ENCODE measurements around the gene SLC30A1. TPM values are rescaled to one million over a fixed set of nuclear protein-coding genes. Genes with fewer than 3 reads are reported as not detected.

Gene SLC30A1
- total RNA-seq, 2 experiments from 2014 or later = 3.5 to 3.9 TPM

GRCh38 chr1:211532088-211532444 lies 46.9 kb downstream of the SLC30A1 start:
- POLR2A ChIA-PET = no interaction called here

GRCh38 chr1:211531194-211532087 lies 47.5 kb downstream of the SLC30A1 start:
- no peak overlapping the region for H3K27ac Mint-ChIP-seq
- intact Hi-C loops (cut with micrococcal nuclease) = no loop called here
- no peak for DNase-seq
- H3K36me3 Mint-ChIP-seq = no peaks in the 10 kb centered on the region
- peaks cover 10% of the 10 kb centered on the region for H3K4me1 Mint-ChIP-seq (ENCODE audit: low read depth)
- no peak overlapping the region for H3K4me3 Mint-ChIP-seq
- no peaks in the 10 kb centered on the region for H3K9me3 Mint-ChIP-seq
- ChIA-PET CTCF (no interaction called here), POLR2A (no interaction called here)
- peaks cover 2% of the 10 kb centered on the region for H3K27me3 Mint-ChIP-seq

More at GRCh38 chr1:211532088-211532444, 46.9 kb downstream of the SLC30A1 start:
- H3K4me1 Mint-ChIP-seq (ENCODE audit: low read depth) = peaks cover 7% of the 10 kb centered on the region
- no peaks in the 10 kb centered on the region for H3K9me3 Mint-ChIP-seq
- no peak overlapping the region for H3K27ac Mint-ChIP-seq
- intact Hi-C loops (cut with micrococcal nuclease) = no loop called here
- DNase-seq = no peak
- CTCF ChIA-PET = no interaction called here
- H3K27me3 Mint-ChIP-seq = peaks cover 2% of the 10 kb centered on the region
- no peak overlapping the region for H3K4me3 Mint-ChIP-seq
- H3K36me3 Mint-ChIP-seq = no peaks in the 10 kb centered on the region

GRCh38 chr1:211530102-211530501 lies 48.9 kb downstream of the SLC30A1 start:
- peaks cover 10% of the 10 kb centered on the region for H3K4me1 Mint-ChIP-seq (ENCODE audit: low read depth)
- no peaks in the 10 kb centered on the region for H3K36me3 Mint-ChIP-seq
- H3K4me3 Mint-ChIP-seq = no peak overlapping the region
- ChIA-PET CTCF (no interaction called here), POLR2A (no interaction called here)
- intact Hi-C loops (cut with micrococcal nuclease) = no loop called here
- no peak for DNase-seq
- H3K27ac Mint-ChIP-seq = no peak overlapping the region
- peaks cover 2% of the 10 kb centered on the region for H3K27me3 Mint-ChIP-seq
- H3K9me3 Mint-ChIP-seq = no peaks in the 10 kb centered on the region

GRCh38 chr1:211529453-211529852 lies 49.5 kb downstream of the SLC30A1 start:
- intact Hi-C loops (cut with micrococcal nuclease) = no loop called here
- ChIA-PET CTCF (no interaction called here), POLR2A (no interaction called here)
- no peak overlapping the region for H3K27ac Mint-ChIP-seq
- H3K4me3 Mint-ChIP-seq = no peak overlapping the region
- DNase-seq = no peak
- H3K27me3 Mint-ChIP-seq = peaks cover 2% of the 10 kb centered on the region
- H3K36me3 Mint-ChIP-seq = no peaks in the 10 kb centered on the region
- peaks cover 10% of the 10 kb centered on the region for H3K4me1 Mint-ChIP-seq (ENCODE audit: low read depth)
- no peaks in the 10 kb centered on the region for H3K9me3 Mint-ChIP-seq

- intact Hi-C loops (cut with micrococcal nuclease) = no loop called here
- Mint-ChIP-seq H3K36me3 (no peaks in the 10 kb centered on the region), H3K4me1 (ENCODE audit: low read depth) (peaks cover 10% of the 10 kb centered on the region), H3K27ac (no peak overlapping the region), H3K27me3 (peaks cover 2% of the 10 kb centered on the region), H3K4me3 (no peak overlapping the region), H3K9me3 (no peaks in the 10 kb centered on the region)
- CTCF ChIA-PET = no interaction called here
- POLR2A ChIA-PET = no interaction called here
- DNase-seq = no peak
Measured at GRCh38 chr1:211529011-211529410, 50.0 kb downstream of the SLC30A1 start.

- CTCF ChIA-PET = no interaction called here
- Mint-ChIP-seq H3K27me3 (peaks cover 2% of the 10 kb centered on the region), H3K4me1 (ENCODE audit: low read depth) (peaks cover 10% of the 10 kb centered on the region), H3K4me3 (no peak overlapping the region), H3K9me3 (no peaks in the 10 kb centered on the region), H3K36me3 (no peaks in the 10 kb centered on the region), H3K27ac (no peak overlapping the region)
- no peak for DNase-seq
- intact Hi-C loops (cut with micrococcal nuclease) = no loop called here
- POLR2A ChIA-PET = no interaction called here
Measured at GRCh38 chr1:211527888-211528287, 51.1 kb downstream of the SLC30A1 start.

GRCh38 chr1:211527006-211527405 lies 52.0 kb downstream of the SLC30A1 start:
- ChIA-PET POLR2A (no interaction called here), CTCF (no interaction called here)
- H3K27ac Mint-ChIP-seq = no peak overlapping the region
- H3K9me3 Mint-ChIP-seq = no peaks in the 10 kb centered on the region
- intact Hi-C loops (cut with micrococcal nuclease) = no loop called here
- peak; percentile 16 for DNase-seq
- H3K4me3 Mint-ChIP-seq = no peak overlapping the region
- H3K27me3 Mint-ChIP-seq = peaks cover 2% of the 10 kb centered on the region
- no peaks in the 10 kb centered on the region for H3K36me3 Mint-ChIP-seq
- H3K4me1 Mint-ChIP-seq (ENCODE audit: low read depth) = peaks cover 10% of the 10 kb centered on the region

- Mint-ChIP-seq H3K4me1 (ENCODE audit: low read depth) (peaks cover 10% of the 10 kb centered on the region), H3K4me3 (no peak overlapping the region)
- CTCF ChIA-PET = no interaction called here
Measured at GRCh38 chr1:211526101-211526500, 52.9 kb downstream of the SLC30A1 start.

GRCh38 chr1:211525101-211525676 lies 53.8 kb downstream of the SLC30A1 start:
- intact Hi-C loops (cut with micrococcal nuclease) = no loop called here
- no peaks in the 10 kb centered on the region for H3K9me3 Mint-ChIP-seq
- peaks cover 2% of the 10 kb centered on the region for H3K27me3 Mint-ChIP-seq
- ChIA-PET POLR2A (no interaction called here), CTCF (interaction anchor here (0.9 kb wide), 1 partner anchor 11 kb away, joined by 5 read pairs; no protein-coding TSS in a partner anchor)
- H3K36me3 Mint-ChIP-seq = no peaks in the 10 kb centered on the region
- H3K27ac Mint-ChIP-seq = no peak overlapping the region
- no peak for DNase-seq
- peaks cover 10% of the 10 kb centered on the region for H3K4me1 Mint-ChIP-seq (ENCODE audit: low read depth)
- no peak overlapping the region for H3K4me3 Mint-ChIP-seq

More at GRCh38 chr1:211526101-211526500, 52.9 kb downstream of the SLC30A1 start:
- intact Hi-C loops (cut with micrococcal nuclease) = no loop called here
- no peaks in the 10 kb centered on the region for H3K36me3 Mint-ChIP-seq
- no peaks in the 10 kb centered on the region for H3K9me3 Mint-ChIP-seq
- peaks cover 2% of the 10 kb centered on the region for H3K27me3 Mint-ChIP-seq
- DNase-seq = no peak
- POLR2A ChIA-PET = no interaction called here
- H3K27ac Mint-ChIP-seq = no peak overlapping the region

- Mint-ChIP-seq H3K27ac (no peak overlapping the region), H3K9me3 (no peaks in the 10 kb centered on the region), H3K4me3 (no peak overlapping the region), H3K36me3 (no peaks in the 10 kb centered on the region), H3K4me1 (ENCODE audit: low read depth) (peaks cover 10% of the 10 kb centered on the region), H3K27me3 (peaks cover under 1% of the 10 kb centered on the region)
- intact Hi-C loops (cut with micrococcal nuclease) = no loop called here
- no peak for DNase-seq
- POLR2A ChIA-PET = no interaction called here
- CTCF ChIA-PET = interaction anchor here (1.0 kb wide), 1 partner anchor 11 kb away, joined by 3 read pairs; no protein-coding TSS in a partner anchor
Measured at GRCh38 chr1:211524521-211524920, 54.4 kb downstream of the SLC30A1 start.

GRCh38 chr1:211522804-211523203 lies 56.2 kb downstream of the SLC30A1 start:
- Mint-ChIP-seq H3K4me3 (no peak overlapping the region), H3K9me3 (no peaks in the 10 kb centered on the region), H3K27me3 (no peaks in the 10 kb centered on the region), H3K4me1 (ENCODE audit: low read depth) (peaks cover 8% of the 10 kb centered on the region), H3K27ac (no peak overlapping the region), H3K36me3 (no peaks in the 10 kb centered on the region)
- intact Hi-C loops (cut with micrococcal nuclease) = no loop called here
- ChIA-PET CTCF (interaction anchor here (0.8 kb wide), 1 partner anchor 8 kb away, joined by 3 read pairs; no protein-coding TSS in a partner anchor), POLR2A (no interaction called here)
- no peak for DNase-seq

Measured in activated CD4-positive, alpha-beta memory T cell treated with anti-CD3 and anti-CD28 coated beads for 36 hours (primary cell).